NCI-H82 (cell line): Measurements from ENCODE around the gene ZNF511.

Experiments
- DNase-seq: peaks from one replicate; lab custom pipeline; 2025; lab: John Stamatoyannopoulos, UW

ZNF511 gene

GRCh38 chr10:133274751-133275683 lies 33.7 kb upstream of the ZNF511 start:
- peak; percentile 27 for DNase-seq

GRCh38 chr10:133275684-133276092 lies 33.0 kb upstream of the ZNF511 start:
- DNase-seq = peak; percentile 33

DNA sequence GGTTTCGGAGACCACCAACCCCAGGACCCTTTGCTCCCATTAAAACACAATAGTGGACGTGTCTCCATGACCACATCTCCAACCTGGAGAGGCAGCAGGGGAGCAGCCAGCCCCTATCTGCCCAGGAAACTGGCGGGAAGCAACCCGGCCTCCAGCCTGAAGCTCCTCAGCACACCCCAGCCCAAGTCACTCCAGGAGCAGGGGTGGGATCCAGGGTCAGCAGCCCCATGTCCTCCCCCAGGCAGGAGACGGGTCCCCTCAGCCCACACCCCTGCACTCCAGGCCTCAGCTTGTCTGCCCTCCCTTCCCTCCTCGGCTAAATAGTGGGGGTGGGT lies 32.6 kb upstream of the ZNF511 start:
- no peak for DNase-seq

DNA sequence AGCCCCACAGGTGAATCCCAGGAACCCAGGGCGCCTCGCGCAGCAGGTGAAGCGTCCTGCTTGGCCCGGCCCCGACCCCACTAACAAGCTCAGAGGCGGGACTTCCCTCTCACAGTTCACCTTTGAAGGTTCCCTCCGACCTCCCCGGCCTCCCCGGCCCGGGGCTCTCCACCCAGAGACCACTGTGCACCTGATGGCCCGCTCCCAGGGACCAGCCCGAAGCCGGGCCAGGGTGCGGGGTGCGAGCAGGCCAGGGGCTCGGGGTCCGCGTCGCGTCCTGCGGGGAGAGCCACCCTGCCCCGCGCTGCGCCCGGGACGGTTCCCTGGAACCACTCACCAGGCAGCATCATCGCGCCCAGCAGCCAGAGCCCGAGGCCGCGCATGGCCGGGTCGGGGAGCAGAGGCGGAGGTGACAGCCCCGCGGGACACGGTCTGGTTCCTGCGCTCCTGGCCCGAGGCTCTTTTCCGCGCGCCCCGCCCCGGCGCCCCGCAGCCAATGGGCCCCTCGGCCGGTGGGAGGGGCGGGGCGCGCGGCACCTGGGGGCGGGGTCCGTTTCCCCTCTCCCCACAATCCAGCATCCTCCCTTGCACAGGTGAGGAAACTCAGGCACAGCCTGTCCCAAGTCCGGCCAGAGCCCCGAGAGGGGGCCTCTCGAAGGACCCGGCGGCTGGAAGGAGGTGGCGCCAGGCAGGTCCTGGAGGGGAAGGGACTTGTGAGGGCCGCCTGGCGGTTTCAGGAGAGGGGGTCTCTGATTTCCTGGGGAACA lies 32.1 kb upstream of the ZNF511 start, which contains the start of gene ADAM8:
Gene ADAM8, minus strand, starts transcription at position 434 of the 767 bp plus-strand sequence. Its CDS starts 51 bp downstream, at position 383.
- peak; percentile 14 for DNase-seq

GRCh38 chr10:133277277-133277992 lies 31.3 kb upstream of the ZNF511 start:
- DNase-seq = no peak

DNA sequence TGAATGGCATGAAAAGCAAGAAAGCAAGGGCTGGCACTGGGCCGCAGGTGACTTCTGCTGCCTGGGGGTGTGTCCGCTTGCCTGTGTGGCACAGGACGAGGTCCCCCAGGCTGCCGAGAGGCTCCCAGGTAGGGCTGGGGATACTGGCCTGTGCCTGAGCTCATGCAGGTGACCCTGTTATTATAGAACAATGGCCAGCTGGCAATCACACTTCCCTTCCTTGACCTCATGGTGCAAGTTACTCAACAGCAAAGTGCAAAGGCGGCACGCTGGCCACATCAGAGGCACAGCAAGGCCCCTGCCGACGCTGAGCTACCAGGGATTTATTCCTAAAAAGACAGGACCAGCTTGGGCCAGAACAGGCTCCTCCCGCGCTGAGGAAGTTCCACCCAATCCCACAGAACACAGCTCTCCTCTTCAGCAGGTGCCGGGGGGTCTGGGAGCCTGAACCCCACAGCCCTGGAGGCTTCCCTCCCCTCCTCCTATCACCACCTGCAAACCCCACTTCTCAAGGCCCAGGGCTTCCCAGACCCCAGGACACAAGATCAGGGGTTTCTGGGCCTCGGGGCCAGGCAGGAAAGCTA lies 30.6 kb upstream of the ZNF511 start:
- DNase-seq = no peak

- no peak for DNase-seq
These were observed 30.0 kb upstream of the ZNF511 start for GRCh38 chr10:133278577-133279265.

GRCh38 chr10:133279326-133280226 lies 29.1 kb upstream of the ZNF511 start:
- DNase-seq = no peak

GRCh38 chr10:133280391-133281059 lies 28.2 kb upstream of the ZNF511 start:
- no peak for DNase-seq

DNA sequence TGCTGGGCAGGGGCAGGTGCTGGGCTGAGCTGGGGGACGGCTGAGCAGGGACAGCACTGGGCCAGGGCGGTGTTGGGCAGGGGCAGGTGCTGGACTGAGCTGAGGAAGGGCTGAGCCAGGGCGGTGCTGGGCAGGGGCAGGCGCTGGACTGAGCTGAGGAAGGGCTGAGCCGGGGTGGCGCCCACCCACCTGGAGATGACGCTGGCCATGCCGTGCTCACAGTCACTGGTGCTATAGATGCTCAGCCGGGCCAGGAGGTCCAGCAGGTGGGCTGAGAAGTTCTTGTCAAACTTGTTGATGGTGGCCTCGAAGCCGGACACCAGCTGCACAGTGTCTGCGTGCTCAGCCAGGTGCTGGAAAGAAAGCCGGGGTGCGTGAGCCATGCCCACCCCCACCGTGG lies 27.6 kb upstream of the ZNF511 start:
- DNase-seq = no peak

- DNase-seq = no peak
These were observed 26.9 kb upstream of the ZNF511 start for GRCh38 chr10:133281628-133282372.

- DNase-seq = no peak
These were observed 25.8 kb upstream of the ZNF511 start for GRCh38 chr10:133282846-133283390.

- no peak for DNase-seq
These were observed 24.8 kb upstream of the ZNF511 start for GRCh38 chr10:133283931-133284330.

- DNase-seq = no peak
These were observed 23.5 kb upstream of the ZNF511 start for GRCh38 chr10:133285217-133285616.

- no peak for DNase-seq
These were observed 22.3 kb upstream of the ZNF511 start for GRCh38 chr10:133286366-133286765.

DNA sequence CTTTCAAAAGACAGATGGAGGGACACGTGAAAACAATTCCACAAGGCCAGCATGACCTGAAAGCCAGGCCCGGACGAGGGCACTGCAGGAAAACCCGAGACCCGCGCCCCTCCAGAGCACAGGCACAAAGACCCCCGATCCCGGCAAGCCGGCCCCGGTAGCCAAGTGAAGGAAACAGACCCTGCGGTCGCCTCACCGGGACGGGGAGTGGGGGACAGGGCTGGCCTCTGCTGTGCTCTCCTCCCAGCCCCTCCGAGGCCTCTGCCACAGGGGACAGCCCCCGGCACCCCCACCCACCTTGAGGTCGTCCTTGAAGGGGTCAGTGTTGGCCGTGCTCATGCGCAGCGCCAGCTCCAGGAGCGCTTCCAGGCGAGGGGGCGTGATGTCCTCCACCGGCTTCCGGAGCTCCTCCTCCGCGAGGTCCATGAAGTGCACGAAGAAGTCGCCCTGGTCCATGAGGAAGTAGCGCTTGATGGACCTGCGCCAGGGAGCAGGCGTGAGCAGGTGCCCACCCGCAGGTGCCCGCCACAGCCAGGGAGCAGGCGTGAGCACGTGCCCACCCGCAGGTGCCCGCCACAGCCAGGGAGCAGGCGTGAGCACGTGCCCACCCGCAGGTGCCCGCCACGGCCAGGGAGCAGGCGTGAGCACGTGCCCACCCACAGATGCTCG lies 20.7 kb upstream of the ZNF511 start:
- no peak for DNase-seq

GRCh38 chr10:133289761-133290160 lies 19.0 kb upstream of the ZNF511 start:
- DNase-seq = no peak
